HuH-7 (cell line): ENCODE data around the gene FMO1.
"Not testable (repeated sequence)": the region's sequence is repeated elsewhere in the genome, so short reads cannot be mapped to it uniquely, and the experiment has no call there.

Experiments used
- DNase-seq: peaks from one replicate; pipeline ENCODE4 v3.0.0; 2011; ENCODE audit warnings: low spot score

The FMO1 gene

GRCh38 chr1:171248302-171248701 lies at the start of gene FMO1:
FMO1 (plus strand) TSS chr1:171248494; CDS start chr1:171258088, 9,594 bp downstream.
- DNase-seq, result no peak

GRCh38 chr1:171204296-171204695 lies 44.0 kb upstream of the FMO1 start:
- no peak for DNase-seq

GRCh38 chr1:171206204-171206977 lies 41.9 kb upstream of the FMO1 start:
- DNase-seq, result no peak

GRCh38 chr1:171206978-171207355 lies 41.3 kb upstream of the FMO1 start:
- DNase-seq, result no peak

- no peak for DNase-seq
Measured at GRCh38 chr1:171207377-171207776, 40.9 kb upstream of the FMO1 start.

- DNase-seq, result peak; percentile 10
Measured at GRCh38 chr1:171210355-171210754, 37.9 kb upstream of the FMO1 start.

- DNase-seq, result no peak
Measured at GRCh38 chr1:171212607-171213351, 35.5 kb upstream of the FMO1 start.

- DNase-seq, result no peak
Measured at GRCh38 chr1:171213559-171214454, 34.5 kb upstream of the FMO1 start.

- no peak for DNase-seq
Measured at GRCh38 chr1:171217658-171218443, 30.4 kb upstream of the FMO1 start.

GRCh38 chr1:171218661-171219060 lies 29.6 kb upstream of the FMO1 start:
- no peak for DNase-seq

- DNase-seq, result no peak
Measured at GRCh38 chr1:171219346-171220080, 28.8 kb upstream of the FMO1 start.

- DNase-seq, result no peak
Measured at GRCh38 chr1:171220081-171220420, 28.2 kb upstream of the FMO1 start.

GRCh38 chr1:171220581-171221054 lies 27.7 kb upstream of the FMO1 start:
- DNase-seq, result no peak

- no peak for DNase-seq
Measured at GRCh38 chr1:171221665-171222591, 26.4 kb upstream of the FMO1 start.

GRCh38 chr1:171222936-171223335 lies 25.4 kb upstream of the FMO1 start:
- DNase-seq, result no peak

GRCh38 chr1:171224257-171224656 lies 24.0 kb upstream of the FMO1 start:
- not testable (repeated sequence) for DNase-seq

- peak; percentile 57 for DNase-seq
Measured at GRCh38 chr1:171226747-171227370, 21.4 kb upstream of the FMO1 start.

- no peak for DNase-seq
Measured at GRCh38 chr1:171231326-171231725, 17.0 kb upstream of the FMO1 start.

GRCh38 chr1:171233183-171233582 lies 15.1 kb upstream of the FMO1 start:
- no peak for DNase-seq
